HG03439 (cell line): Measurements from ENCODE around the gene TMEM81.
A peak's percentile ranks its signal among the peaks of the same experiment; 100 is the strongest.

ENCODE experiments used
- ATAC-seq: cut with Tn5 transposase; IDR thresholded peaks from one replicate; pipeline ENCODE4 v1.9.1; 2021; ENCODE audit warnings: mild to moderate bottlenecking, moderate library complexity; ENCODE audit not compliant: unreplicated experiment

The TMEM81 gene

GRCh38 chr1:205084360-205084759 is at the start of gene TMEM81:
Gene TMEM81 (minus strand): TSS chr1:205084460. CDS start chr1:205084320, 140 bp downstream.
- no peak for ATAC-seq

- ATAC-seq: no peak
Measured at GRCh38 chr1:205133287-205133686, 49.0 kb upstream of the TMEM81 start.

- ATAC-seq: no peak
Measured at GRCh38 chr1:205129447-205130029, 45.3 kb upstream of the TMEM81 start.

DNA sequence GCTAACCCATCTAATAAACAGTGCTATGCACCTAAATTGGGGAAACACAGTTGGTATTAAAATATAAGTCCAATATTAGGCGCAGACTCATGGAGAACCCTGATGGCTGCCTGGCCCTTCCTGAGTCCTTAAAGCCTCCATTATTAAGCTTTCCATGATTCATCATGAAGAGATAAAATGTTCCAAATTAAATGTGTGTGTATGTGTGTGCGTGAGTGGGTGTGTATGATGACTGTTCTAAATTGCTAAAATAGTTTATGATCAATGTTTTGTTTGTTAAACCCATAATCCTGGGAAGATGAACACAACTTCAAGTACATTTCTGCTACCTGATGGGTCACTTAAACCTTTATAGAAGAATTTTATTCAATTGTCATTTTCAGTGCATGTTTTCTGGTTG is 43.8 kb upstream of the TMEM81 start:
- no peak for ATAC-seq

DNA sequence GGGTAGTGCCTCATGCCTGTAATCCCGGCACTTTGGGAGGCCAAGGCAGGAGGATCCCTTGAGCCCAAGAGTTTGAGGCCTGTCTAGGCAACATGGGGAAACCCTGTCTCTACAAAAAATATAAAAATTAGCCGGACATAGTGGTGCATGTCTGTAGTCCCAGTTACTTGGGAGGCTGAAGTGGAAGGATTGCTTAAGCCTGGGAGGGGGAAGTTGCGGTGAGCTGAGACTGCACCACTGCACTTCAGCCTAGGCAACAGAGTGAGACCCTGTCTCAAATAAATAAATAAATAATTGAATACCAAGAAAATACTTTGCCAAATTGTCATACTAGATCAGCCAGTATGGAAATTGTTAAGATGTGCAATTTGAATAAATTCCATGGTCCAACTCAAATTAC is 43.4 kb upstream of the TMEM81 start:
- no peak for ATAC-seq

DNA sequence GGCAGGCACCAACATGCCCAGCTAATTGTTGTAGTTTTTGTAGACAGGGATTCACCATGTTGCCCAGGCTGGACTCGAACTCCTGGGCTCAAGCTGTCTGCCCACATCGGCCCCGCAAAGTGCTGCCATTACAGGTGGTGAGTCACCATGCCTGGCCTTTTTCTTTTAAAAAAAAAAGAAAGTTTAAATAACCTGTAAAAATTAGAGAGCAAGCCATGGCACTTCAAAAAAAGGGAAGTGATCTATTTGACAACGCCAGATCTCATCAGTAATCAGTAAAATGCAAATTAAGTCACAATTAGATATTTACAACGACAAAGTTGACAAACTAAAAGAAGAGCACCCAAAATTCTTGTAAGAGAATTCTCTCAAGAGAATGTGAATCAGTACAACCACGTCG is 40.5 kb upstream of the TMEM81 start:
- ATAC-seq: no peak

DNA sequence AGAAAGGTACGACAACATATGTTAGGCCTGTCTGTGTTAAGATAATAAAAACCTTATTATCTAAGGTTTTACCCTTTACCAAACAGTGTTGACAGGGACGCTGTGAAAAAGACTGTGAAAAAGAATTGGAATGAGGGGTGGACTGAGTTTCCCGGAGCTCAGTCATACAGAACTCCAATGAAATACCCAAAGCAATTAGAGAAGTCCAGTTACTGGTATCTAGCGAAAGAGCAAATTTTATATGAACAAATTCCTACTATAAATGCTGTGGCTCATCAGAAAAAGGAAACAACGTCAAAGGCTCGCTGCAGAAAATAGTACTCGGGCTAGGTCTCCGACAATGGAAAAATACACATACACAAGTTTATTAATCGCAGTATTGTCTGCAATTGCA is 38.2 kb upstream of the TMEM81 start:
- ATAC-seq: peak; percentile 11

- peak; percentile 94 for ATAC-seq
Measured at GRCh38 chr1:205121660-205122488, 37.6 kb upstream of the TMEM81 start, which contains the start of gene RBBP5. Gene RBBP5 (minus strand): TSS chr1:205121978. CDS start chr1:205121873, 105 bp downstream.

GRCh38 chr1:205118752-205119151 is 34.5 kb upstream of the TMEM81 start:
- no peak for ATAC-seq

- no peak for ATAC-seq
Measured at GRCh38 chr1:205111354-205111753, 27.1 kb upstream of the TMEM81 start.

DNA sequence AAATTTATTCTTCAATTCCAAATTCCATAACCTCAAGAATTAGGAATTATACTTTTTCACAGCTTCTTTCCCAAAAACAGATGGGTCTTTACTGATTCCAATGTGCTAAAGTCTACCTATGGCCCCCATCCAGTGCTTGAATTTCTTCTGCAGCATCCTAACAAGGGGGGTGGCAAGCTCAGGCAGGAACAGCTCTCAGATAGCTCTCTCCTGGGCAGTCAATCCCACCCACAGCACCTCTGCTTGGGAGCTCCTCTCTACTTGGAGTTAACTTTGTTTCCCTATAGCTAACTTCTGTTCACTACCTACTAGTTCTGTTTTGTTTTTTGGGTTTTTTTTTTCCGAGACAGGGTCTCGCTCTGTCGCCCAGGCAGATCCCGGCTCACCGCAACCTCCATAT is 25.5 kb upstream of the TMEM81 start:
- no peak for ATAC-seq

GRCh38 chr1:205109269-205109668 is 25.0 kb upstream of the TMEM81 start:
- ATAC-seq: no peak

DNA sequence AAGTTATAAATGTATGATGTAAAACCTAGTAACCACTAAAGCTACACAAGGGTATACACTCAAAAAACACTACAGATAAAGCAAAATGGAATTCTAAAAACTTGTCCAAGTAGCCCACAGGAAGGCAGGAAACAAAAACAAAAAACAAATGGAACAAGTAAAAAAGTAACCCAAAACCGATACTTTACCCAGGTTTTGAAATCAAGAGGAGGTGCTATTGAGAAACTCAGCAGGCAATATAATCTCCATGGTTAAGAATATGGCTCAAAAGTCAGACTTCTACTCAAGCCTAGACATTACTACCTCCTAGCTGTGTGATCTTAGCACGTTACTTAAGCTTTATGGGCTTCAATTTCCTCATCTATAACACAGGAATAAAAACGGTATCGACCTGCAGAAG is 24.2 kb upstream of the TMEM81 start:
- no peak for ATAC-seq

- ATAC-seq: no peak
Measured at GRCh38 chr1:205107327-205107726, 23.1 kb upstream of the TMEM81 start.

GRCh38 chr1:205102404-205102803 is 18.1 kb upstream of the TMEM81 start:
- no peak for ATAC-seq

GRCh38 chr1:205098242-205098641 is 14.0 kb upstream of the TMEM81 start:
- ATAC-seq: no peak

DNA sequence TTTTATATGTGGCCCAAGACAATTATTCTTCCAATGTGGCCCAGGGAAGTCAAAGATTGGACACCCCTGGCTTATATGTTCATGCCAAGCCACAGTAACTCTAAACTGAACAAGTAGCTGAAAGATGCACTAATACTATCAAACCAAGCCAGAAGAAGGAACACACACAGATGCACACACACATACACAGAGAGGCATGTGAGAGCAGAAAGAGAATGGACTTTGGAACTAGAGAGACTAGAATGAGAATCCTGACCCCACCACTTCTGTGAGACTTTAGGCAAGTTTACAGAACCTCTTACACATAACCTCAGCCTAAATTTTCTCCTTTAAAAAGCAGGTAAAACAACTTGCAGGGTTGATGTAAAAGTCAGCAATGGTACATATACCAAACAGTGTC is 11.2 kb upstream of the TMEM81 start:
- ATAC-seq: no peak

GRCh38 chr1:205091043-205091740 is 6.9 kb upstream of the TMEM81 start:
- no peak for ATAC-seq

- ATAC-seq: no peak
Measured at GRCh38 chr1:205088341-205088740, 4.1 kb upstream of the TMEM81 start.

- no peak for ATAC-seq
Measured at GRCh38 chr1:205082431-205082830, 1.8 kb downstream of the TMEM81 start.

- no peak for ATAC-seq
Measured at GRCh38 chr1:205077934-205078311, 6.3 kb downstream of the TMEM81 start.
